Measurements from ENCODE around the gene SLC9A3. TPM values are rescaled to one million over a fixed set of nuclear protein-coding genes. Genes with fewer than 3 reads are reported as not detected.

SLC9A3 gene
- total RNA-seq, 1 donor from 2014 or later, result 1.6 TPM

DNA sequence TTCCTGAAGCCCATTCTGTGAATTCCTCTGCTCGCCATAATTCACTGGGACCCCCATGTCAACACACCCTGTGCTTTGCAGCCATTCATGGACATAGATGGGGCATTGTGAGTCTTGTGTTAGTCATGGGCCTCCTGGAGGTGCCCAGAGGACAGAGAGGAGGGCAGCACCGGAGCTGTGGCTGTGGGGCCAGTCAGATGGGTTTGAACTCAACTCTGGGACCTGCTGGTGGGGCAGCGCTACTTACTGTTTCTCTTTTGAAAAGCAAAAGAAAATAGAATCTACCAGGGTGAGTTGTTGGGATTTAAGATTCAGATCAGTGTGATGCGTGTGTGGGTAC lies 92.6 kb downstream of the SLC9A3 start:
- H3K27me3 ChIP-seq (ENCODE audit: control insufficient read depth, insufficient read depth, low read length), result no peaks in the 10 kb centered on the region
- no peak overlapping the region for H3K4me3 ChIP-seq (ENCODE audit: low read depth, low read length)
- H3K36me3 ChIP-seq (ENCODE audit: control insufficient read depth, insufficient read depth, low read length), result no peaks in the 10 kb centered on the region
- FAIRE-seq, result no peak
- DNase-seq (ENCODE audit: low read depth), result no peak
- TF ChIP-seq, protein P1, sequence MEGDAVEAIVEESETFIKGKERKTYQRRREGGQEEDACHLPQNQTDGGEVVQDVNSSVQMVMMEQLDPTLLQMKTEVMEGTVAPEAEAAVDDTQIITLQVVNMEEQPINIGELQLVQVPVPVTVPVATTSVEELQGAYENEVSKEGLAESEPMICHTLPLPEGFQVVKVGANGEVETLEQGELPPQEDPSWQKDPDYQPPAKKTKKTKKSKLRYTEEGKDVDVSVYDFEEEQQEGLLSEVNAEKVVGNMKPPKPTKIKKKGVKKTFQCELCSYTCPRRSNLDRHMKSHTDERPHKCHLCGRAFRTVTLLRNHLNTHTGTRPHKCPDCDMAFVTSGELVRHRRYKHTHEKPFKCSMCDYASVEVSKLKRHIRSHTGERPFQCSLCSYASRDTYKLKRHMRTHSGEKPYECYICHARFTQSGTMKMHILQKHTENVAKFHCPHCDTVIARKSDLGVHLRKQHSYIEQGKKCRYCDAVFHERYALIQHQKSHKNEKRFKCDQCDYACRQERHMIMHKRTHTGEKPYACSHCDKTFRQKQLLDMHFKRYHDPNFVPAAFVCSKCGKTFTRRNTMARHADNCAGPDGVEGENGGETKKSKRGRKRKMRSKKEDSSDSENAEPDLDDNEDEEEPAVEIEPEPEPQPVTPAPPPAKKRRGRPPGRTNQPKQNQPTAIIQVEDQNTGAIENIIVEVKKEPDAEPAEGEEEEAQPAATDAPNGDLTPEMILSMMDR (IDR thresholded peaks at IDR 0.05; ENCODE audit: insufficient read depth, low read length, severe bottlenecking), result no peak

DNA sequence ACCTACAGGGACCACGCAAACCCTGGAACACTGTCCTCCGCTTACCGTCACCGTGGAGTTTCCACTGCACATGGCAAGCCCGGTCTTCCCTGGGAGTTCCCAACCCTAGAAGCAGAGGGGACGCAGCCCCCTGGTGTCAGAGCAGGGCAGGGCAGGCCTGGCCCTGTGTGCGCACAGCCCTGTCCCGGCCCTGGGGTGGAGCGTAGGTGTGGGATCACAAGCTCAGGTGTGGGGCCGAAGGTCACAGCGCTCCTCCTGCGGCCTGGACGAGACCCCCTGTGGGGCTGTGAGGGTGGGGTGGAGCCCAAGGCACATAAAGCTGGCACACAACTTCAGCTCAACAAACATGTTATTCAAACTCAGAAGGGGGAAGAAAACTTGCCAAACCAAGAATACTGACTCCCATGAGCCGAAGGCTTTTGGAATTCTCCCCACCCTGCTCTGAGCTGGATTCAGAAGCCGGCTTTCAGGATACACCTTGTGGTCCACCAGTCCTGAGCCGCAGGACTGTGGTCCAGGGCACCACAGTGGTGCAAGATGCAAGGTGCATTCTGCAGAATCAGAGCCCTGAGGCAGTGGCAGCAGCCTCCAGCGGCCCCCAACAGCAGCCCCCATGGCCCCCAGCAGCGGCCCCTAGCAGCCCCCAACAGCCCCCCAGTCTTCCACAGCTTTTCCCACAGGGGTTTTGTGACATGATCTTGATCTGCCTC lies 93.1 kb downstream of the SLC9A3 start:
- DNase-seq (ENCODE audit: low read depth) (no peak), FAIRE-seq (no peak)
- Histone ChIP-seq H3K4me3 (ENCODE audit: low read depth, low read length) (no peak overlapping the region), H3K36me3 (ENCODE audit: control insufficient read depth, insufficient read depth, low read length) (no peaks in the 10 kb centered on the region), H3K27me3 (ENCODE audit: control insufficient read depth, insufficient read depth, low read length) (no peaks in the 10 kb centered on the region)
- TF ChIP-seq, protein P1 (IDR thresholded peaks at IDR 0.05; ENCODE audit: insufficient read depth, low read length, severe bottlenecking), result peak; percentile 68

DNA sequence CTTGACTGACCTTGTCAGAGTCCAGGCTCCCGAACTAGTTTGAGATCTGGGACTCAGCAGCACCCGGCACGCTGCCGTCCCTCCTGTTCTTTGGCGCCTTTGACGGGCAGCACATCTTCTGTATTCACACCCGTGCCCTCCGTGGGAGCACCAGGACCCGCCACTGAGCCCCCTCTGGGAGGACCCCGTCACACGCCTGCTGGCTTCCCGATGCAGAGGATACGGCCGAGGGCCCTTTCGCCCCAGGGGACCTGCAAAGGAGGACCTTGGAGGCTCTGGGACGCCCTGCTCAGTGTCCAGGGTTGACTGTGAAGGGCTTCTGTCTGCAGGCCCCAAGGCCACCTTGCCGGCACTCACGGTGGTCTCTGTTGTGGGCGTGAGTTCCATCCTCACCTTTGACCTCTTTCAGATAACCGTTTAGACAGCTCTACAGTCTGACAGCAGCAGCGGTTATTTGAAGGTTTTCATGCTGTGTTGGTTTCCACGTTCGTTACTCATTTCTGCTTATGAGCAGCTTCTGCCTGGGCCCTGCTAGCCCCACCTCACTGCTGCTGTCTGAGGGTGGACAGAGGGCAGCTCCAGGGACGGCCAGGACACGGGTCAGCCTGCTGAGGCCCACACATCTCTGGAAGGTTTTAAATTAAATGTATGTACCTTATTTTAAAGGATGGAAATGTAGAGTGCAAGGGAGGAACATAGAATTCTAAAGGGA lies 93.9 kb downstream of the SLC9A3 start:
- no peak overlapping the region for H3K4me3 ChIP-seq (ENCODE audit: low read depth, low read length)
- FAIRE-seq (no peak), DNase-seq (ENCODE audit: low read depth) (no peak)
- H3K36me3 ChIP-seq (ENCODE audit: control insufficient read depth, insufficient read depth, low read length), result no peaks in the 10 kb centered on the region
- TF ChIP-seq, protein P1 (IDR thresholded peaks at IDR 0.05; ENCODE audit: insufficient read depth, low read length, severe bottlenecking), result no peak
- no peaks in the 10 kb centered on the region for H3K27me3 ChIP-seq (ENCODE audit: control insufficient read depth, insufficient read depth, low read length)

DNA sequence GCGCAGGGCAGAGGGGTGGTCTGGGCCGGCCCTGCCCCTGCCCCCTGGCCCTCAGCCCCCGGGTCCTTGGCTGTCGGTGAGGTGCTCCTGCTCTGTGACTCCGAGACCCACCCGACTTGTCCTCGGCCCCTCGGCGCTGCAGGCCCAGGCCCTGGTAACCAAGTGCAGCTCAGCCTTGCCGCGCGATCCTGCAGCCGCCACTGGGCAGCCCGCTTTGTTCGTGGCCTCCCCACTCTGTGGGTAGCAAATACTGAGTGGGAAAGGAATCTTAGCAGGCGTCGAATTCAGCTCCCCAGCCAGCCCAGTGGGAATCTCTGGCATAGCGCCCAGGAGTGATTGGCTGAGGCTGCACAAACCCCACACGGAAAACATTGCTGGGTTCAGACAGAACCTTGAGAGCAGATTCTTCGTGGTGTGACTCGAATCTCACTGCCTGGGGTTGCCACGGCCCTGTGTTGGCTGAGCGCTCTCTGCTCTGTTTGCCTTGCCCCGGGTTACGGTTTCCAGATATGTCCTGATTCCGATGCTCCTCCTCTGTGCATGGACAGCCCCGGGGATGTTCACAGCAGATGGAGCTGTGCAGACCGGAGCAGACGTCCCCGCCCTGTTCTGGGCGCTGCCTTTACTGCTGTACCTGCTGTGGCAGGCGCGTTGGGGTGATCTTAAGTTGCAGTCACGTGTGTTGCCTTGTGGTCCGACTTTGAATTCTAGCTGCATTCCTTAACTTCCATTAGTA lies 94.6 kb downstream of the SLC9A3 start:
- Histone ChIP-seq H3K27me3 (ENCODE audit: control insufficient read depth, insufficient read depth, low read length) (no peaks in the 10 kb centered on the region), H3K4me3 (ENCODE audit: low read depth, low read length) (no peak overlapping the region), H3K36me3 (ENCODE audit: control insufficient read depth, insufficient read depth, low read length) (no peaks in the 10 kb centered on the region)
- no peak for DNase-seq (ENCODE audit: low read depth)
- TF ChIP-seq, protein P1 (IDR thresholded peaks at IDR 0.05; ENCODE audit: insufficient read depth, low read length, severe bottlenecking), result no peak
- no peak for FAIRE-seq

DNA sequence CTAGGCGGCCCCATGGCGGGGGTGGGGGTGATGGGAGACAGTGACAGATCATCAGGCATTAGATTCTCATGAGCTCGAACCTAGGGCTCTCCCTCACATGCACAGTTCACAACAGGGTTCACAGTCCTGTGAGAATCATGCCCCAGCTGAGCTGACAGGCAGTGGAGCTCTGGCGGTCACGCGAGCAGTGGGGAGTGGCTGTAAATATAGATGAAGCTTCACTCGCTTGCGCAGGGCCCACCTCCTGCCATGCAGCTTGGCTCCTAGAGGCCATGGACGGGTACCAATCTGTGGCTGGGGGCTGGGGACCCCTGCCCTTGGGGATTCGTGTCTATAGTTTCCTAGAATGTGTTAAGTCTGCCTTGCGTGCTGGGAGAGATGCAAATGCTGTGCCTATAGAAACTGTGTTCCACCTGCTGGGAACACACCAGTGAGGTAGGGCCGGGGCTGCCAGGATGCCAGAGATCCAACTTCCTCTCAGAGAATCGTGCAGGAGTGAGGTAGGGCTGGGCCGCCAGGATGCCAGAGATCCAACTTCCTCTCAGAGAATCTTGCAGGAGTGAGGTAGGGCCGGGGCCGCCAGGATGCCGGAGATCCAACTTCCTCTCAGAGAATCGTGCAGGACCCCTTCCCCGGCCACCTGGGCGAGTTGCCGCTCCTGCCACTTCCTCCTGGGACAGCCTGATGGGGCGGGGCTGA lies 95.3 kb downstream of the SLC9A3 start:
- TF ChIP-seq, protein P1 (IDR thresholded peaks at IDR 0.05; ENCODE audit: insufficient read depth, low read length, severe bottlenecking), result no peak
- Histone ChIP-seq H3K4me3 (ENCODE audit: low read depth, low read length) (no peak overlapping the region), H3K27me3 (ENCODE audit: control insufficient read depth, insufficient read depth, low read length) (no peaks in the 10 kb centered on the region), H3K36me3 (ENCODE audit: control insufficient read depth, insufficient read depth, low read length) (no peaks in the 10 kb centered on the region)
- no peak for DNase-seq (ENCODE audit: low read depth)
- no peak for FAIRE-seq
